Neuron (in vitro differentiated cells): ENCODE data around the gene LENG8.

Experiments
- H2AFZ ChIP-seq: one replicate; pipeline ENCODE4 v1.6.1; 2013; ENCODE audit warnings: low read depth, mild to moderate bottlenecking, inconsistent platforms, low read length, moderate library complexity
- H3K27me3 ChIP-seq: one replicate; pipeline ENCODE4 v1.6.1; 2013; ENCODE audit warnings: low read length; ENCODE audit not compliant: insufficient read depth
- H3K36me3 ChIP-seq: one replicate; pipeline ENCODE4 v1.6.1; 2013; ENCODE audit warnings: low read length; ENCODE audit not compliant: insufficient read depth
- H3K4me1 ChIP-seq: one replicate; pipeline ENCODE4 v1.6.1; 2013; ENCODE audit warnings: low read length; ENCODE audit not compliant: insufficient read depth
- H3K4me3 ChIP-seq: 2 replicates; pipeline ENCODE4 v1.5.1; 2013; ENCODE audit warnings: mild to moderate bottlenecking, low read length, moderate library complexity
- H3K9me3 ChIP-seq: one replicate; pipeline ENCODE4 v1.6.1; 2013; ENCODE audit warnings: low read length

The LENG8 gene

GRCh38 chr19:54455786-54456422 is 6.9 kb downstream of the LENG8 start:
- H3K9me3 ChIP-seq = no peaks in the 10 kb centered on the region
- no peak overlapping the region for H2AFZ ChIP-seq
- no peak overlapping the region for H3K4me3 ChIP-seq
- peaks cover 94% of the 10 kb centered on the region for H3K36me3 ChIP-seq
- no peaks in the 10 kb centered on the region for H3K27me3 ChIP-seq
- peaks cover 5% of the 10 kb centered on the region for H3K4me1 ChIP-seq

DNA sequence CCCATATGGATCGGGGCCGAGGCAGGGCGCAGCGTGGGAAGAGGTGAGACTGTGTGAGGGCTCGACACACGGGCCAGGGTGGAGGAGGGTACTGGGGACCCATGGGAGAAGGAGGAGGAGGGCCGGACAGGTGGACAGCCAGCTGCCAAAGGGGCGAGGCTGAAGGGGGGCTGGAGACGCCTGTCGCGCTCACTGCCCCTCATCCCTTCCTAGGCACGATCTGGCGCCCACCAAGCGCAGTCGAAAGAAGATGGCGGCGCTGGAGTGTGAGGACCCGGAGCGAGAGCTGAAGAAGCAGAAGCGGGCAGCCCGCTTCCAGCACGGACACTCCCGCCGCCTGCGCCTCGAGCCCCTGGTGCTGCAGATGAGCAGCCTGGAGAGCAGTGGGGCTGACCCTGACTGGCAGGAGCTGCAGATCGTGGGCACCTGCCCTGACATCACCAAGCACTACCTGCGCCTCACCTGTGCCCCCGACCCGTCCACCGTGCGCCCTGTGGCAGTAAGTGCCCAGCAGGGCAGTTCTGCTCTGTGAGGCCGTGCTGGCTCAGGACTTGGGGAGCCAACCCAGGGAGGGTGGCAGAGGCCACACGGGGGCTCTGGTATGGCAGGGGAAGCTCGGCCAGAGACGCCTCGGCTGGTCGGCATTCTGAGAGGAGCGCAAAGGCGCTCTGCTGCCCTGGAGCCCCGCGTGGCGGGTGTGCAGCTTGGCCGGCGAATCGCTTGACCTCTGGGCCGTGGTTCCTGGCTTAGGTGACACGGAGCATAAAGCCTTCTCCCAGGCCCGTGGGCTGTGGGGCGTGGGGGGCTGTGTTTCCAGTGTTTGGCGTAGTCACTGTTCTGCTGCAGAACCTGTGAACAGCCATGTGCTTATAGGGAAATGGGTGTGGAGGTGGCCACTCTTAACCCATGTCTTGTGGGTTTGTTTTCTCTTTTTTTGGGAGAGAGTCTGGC is 7.7 kb downstream of the LENG8 start:
- Histone ChIP-seq H2AFZ (no peak overlapping the region), H3K4me1 (no peaks in the 10 kb centered on the region), H3K9me3 (no peaks in the 10 kb centered on the region), H3K27me3 (no peaks in the 10 kb centered on the region), H3K36me3 (peaks cover 91% of the 10 kb centered on the region), H3K4me3 (no peak overlapping the region)

DNA sequence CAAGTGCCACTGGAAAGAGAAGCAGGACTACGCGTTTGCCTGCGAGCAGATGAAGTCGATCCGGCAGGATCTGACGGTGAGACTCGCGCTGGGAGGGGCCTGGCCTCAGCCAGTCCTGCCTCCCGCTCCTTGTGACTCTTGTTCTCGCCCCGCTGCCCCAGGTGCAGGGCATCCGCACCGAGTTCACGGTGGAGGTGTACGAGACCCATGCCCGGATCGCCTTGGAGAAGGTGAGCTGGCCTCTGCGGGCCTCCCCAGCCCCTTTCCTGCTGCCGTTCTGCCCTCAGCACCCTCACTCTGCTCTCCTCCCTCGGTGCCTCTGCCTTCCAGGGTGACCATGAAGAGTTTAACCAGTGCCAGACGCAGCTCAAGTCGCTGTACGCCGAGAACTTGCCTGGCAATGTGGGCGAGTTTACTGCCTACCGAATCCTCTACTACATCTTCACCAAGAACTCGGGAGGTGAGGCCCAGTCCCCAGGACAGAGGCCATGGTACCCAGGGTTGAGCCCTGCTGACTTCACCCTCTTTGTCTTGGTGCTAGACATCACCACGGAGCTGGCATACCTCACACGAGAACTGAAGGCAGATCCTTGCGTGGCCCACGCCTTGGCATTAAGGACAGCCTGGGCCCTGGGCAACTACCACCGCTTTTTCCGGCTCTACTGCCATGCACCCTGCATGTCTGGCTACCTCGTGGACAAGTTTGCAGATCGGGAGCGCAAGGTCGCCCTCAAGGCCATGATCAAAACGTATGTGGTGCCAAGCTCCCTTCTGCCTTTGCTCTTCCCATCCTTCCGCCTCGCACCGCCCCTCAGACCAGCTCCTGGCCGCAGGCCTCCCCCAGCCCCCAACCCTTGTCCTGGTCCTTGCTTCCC is 9.0 kb downstream of the LENG8 start:
- Histone ChIP-seq H3K4me3 (no peak overlapping the region), H3K4me1 (no peaks in the 10 kb centered on the region), H2AFZ (no peak overlapping the region), H3K9me3 (no peaks in the 10 kb centered on the region), H3K27me3 (no peaks in the 10 kb centered on the region), H3K36me3 (peaks cover 84% of the 10 kb centered on the region)

- Histone ChIP-seq H3K27me3 (no peaks in the 10 kb centered on the region), H3K9me3 (no peaks in the 10 kb centered on the region), H3K36me3 (peaks cover 77% of the 10 kb centered on the region), H2AFZ (no peak overlapping the region), H3K4me1 (no peaks in the 10 kb centered on the region), H3K4me3 (no peak overlapping the region)
These were observed 9.8 kb downstream of the LENG8 start for GRCh38 chr19:54458648-54459281.

GRCh38 chr19:54459282-54460229 is 10.6 kb downstream of the LENG8 start:
- H3K36me3 ChIP-seq = peaks cover 69% of the 10 kb centered on the region

GRCh38 chr19:54460230-54461005 is 11.4 kb downstream of the LENG8 start:
- Histone ChIP-seq H3K4me3 (no peak overlapping the region), H2AFZ (no peak overlapping the region), H3K27me3 (no peaks in the 10 kb centered on the region), H3K4me1 (peaks cover 7% of the 10 kb centered on the region), H3K36me3 (peaks cover 60% of the 10 kb centered on the region), H3K9me3 (no peaks in the 10 kb centered on the region)

More at GRCh38 chr19:54459282-54460229, 10.6 kb downstream of the LENG8 start:
- Histone ChIP-seq H3K27me3 (no peaks in the 10 kb centered on the region), H3K9me3 (no peaks in the 10 kb centered on the region), H3K4me3 (no peak overlapping the region), H2AFZ (no peak overlapping the region), H3K4me1 (peaks cover 5% of the 10 kb centered on the region)

GRCh38 chr19:54461210-54461609 is 12.2 kb downstream of the LENG8 start:
- Histone ChIP-seq H2AFZ (no peak overlapping the region), H3K27me3 (no peaks in the 10 kb centered on the region), H3K4me3 (no peak overlapping the region), H3K9me3 (no peaks in the 10 kb centered on the region), H3K36me3 (peaks cover 54% of the 10 kb centered on the region), H3K4me1 (peaks cover 7% of the 10 kb centered on the region)

DNA sequence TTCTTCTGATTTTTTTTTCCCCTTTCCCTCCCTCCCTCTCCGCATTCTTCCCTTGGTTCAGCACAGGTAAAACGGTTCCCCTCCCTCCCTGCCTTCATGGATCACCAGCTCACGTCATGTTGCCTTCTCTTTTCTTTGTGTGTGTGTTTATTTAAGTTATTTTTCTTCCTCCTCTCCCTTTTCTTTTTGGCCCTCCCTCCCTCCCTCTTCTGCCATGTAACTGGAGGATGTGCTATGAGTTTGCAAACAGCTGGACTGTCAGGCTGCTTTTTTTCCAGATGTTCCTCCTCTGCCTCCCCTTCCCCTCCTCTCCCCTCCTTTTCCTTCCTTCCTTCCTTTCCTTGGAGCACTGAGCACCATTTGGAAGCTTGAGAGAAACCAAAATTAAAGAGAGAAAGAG is 12.6 kb downstream of the LENG8 start:
- Histone ChIP-seq H2AFZ (no peak overlapping the region), H3K4me1 (peaks cover 7% of the 10 kb centered on the region), H3K9me3 (no peaks in the 10 kb centered on the region), H3K36me3 (peaks cover 50% of the 10 kb centered on the region), H3K27me3 (no peaks in the 10 kb centered on the region), H3K4me3 (no peak overlapping the region)

DNA sequence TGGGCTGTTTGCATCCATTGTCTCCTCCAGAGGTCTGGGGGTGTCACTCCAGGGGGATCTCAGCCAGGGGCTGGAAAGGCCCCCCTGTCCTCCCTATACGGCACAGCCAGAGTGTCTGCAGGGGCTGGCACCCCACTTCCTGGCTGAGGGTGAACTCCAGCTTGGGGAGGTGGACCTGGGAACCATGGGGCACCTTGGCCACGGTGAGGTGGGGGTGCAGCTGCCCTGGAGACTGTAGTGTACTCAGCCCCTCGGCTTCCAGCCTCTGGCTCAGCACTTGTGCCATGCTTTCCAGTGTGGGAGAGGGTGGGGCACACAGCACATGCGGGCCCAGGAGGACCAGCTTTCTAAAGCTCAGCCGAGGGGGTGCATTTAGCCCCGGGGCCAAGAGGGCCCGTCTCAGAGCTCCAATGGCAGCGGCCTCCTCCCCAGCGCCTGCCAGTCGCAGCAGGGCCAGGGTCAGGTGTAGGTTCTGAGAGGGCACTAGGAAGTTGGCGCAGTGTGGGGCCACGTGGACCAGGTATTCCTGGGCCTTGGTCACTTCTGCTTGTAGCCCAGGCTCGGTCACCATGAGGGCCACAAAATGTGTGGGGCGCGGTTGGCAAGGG is 13.2 kb downstream of the LENG8 start:
- Histone ChIP-seq H2AFZ (no peak overlapping the region), H3K4me3 (no peak overlapping the region), H3K36me3 (peaks cover 44% of the 10 kb centered on the region), H3K27me3 (no peaks in the 10 kb centered on the region), H3K9me3 (no peaks in the 10 kb centered on the region), H3K4me1 (peaks cover 7% of the 10 kb centered on the region)

DNA sequence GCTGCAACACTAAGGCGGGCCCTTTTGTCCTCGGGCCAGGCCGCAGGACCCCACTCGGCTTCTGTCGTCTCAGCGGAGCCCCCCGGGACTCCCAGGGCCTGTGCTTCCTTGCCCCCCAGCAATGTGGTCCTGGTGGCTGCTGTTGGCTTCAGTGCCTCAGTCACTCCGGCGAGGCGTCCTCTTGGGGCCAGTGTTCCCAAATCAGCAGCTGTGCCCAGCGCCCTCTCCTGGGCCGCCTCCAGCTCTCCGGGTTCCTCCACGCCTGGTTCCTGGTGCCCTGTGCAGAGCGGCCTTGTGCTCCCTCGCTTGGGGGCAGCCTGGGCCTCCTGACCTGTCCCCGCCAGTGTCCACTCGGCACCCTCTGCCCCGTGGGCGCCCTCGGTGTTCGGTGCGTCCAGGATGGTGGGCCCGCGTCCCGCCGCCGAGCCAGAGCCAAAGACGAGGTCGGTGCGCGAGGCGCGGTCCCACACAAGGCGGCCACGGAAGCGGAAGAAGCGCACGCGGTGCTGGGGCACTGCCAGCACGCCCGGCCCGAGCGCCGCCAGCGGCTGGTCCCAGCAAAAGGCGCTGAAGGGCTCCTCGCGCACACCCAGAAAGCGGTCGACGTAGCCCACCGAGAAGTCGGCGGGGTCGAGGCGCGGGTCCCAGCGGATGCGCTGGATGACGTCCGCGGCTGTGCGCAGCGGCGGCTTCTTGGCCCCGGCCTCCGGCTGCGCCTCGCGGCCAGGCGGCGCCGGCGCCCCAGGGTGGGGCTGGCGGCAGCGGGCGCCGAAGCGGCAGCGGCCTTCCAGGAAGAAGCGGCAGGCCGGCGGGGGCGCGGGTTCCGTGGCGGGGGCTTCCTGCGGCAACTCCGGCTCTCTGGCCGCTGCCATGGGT is 13.9 kb downstream of the LENG8 start:
- H3K4me3 ChIP-seq = no peak overlapping the region
- H3K4me1 ChIP-seq = peaks cover 7% of the 10 kb centered on the region
- H3K9me3 ChIP-seq = no peaks in the 10 kb centered on the region
- no peak overlapping the region for H2AFZ ChIP-seq
- H3K36me3 ChIP-seq = peaks cover 39% of the 10 kb centered on the region
- H3K27me3 ChIP-seq = no peaks in the 10 kb centered on the region
